ENCODE data around the gene ST6GALNAC4.

Gene ST6GALNAC4

DNA sequence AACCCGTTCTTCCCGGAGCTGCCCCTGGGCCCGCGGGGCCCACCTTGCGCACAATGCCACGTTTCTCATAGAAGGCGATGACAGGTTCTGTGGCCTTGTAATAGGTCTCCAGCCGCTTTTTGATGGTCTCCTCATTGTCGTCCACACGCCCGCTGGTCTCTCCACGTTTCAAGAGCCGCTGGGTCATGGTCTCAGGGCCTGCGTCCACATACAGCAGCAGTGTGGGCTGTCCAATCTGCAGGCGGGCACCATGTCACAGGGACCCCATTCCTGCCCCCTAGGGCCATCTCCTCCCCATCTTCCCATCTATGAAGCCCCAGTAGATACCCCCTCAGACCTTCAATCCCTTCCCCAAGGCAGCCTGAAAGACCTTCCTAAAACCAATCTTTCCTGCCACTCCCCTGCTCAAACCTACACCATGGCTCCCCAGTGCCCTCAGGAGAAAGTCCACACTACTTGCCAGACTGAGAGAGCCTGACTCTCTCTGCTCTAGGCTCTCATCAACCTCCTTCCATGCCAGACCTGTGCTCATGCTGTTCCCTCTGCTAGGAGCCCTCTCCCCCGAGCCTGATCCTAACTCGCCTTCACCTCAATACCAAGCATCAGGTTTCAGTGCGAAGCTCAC lies 48.5 kb downstream of the ST6GALNAC4 start:
- no peak for DNase-seq

DNA sequence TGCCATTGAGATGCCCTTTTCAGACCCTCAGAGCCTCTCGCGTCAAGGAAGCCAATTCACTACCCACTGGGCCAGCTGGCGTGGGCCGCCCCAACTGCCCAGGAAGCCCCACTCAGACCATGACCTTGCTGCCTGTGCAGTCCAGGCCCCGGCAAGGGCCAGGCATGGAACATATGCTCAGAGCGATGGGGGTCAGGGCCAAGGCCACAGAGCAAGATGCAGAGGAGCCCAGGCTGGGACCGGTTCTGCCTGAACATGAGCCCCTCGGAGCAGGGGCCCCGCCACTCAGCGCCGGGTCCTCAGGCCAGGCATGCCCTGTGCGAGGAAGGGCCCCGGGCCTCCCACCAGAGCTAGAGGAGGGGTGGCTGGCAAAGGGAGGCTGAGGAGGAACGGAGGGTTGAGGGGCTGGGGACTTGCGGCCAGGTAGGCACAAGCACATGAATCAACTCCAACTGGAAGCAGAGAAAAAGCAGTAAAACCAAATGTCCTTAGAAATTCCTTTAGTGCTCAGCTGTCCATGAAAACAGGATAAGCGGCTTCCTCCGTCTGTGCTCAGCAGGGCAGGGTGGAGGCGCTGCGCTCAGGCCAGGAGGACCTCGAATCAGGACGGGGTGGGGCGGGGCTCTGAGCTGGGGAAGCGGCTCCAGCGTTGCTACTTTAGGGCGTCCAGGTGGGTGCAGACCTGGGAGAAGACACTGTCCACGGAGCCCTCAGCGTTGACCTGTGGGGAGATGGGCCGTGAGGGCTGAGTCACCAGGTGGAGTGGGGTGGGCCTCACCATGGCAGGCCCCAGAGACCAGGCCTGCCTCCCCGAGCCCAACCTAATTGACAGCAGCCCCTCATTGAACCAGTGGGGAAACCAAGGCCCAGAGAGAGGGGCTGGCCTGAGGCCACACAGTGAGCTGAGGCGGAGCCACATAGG lies 49.2 kb downstream of the ST6GALNAC4 start:
- no peak for DNase-seq

DNA sequence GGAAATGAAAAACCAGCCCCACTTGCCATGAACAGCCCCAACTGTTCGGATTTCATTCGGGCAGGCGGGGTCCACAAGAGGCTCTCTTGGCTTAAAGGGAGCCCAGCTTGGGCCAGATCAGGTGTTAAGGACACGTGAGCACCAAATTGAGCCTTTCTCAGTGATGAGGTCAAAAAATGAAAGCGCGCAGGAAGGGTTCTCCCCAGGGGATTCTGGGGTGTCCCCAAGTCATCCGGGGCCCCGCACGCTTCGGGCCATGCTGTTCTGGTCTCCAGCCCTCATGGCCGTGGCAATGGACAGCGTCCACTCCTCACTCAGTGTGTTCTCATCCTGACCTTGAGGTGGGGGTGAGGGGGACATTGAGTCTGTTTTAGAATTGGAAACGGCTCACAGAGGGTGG lies 50.3 kb downstream of the ST6GALNAC4 start:
- no peak for DNase-seq

DNA sequence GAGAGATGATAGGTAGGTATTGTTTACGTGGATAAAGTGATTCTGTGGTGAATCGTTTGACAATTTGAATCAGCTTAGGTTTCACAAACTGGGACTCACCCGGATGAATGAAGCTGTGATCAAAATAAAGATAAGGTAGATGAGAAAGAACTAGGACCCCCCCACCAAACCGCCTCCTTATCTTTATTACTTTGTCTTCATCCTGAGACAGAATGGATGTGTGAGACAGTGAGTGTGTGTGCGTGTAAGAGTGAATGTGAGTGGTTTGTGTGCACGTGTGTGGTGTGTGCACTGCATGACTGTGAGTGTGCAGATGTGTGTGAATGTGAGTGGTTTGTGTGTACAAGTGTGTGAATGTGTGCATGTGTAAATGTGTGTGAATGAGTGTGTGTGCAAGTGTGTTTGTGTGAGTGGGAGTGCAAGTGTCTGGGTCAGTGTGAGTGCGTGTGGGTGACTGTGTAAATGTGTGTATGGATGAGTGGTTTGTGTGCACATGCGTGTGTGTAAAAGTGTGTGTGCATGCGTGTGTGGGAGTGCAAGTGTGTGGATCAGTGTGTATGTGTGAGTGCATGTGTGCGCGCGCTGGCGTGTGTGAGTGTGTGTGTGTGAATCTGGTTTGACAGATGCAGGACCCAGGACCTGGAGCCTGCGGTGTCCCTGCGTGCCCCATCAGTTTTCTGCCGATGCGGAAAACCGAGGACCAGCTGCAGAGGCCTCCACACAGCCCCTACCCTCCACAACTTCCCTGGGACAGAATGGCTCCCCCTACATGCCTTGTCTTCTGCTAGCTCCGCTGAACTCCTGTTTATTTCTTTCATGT lies 51.0 kb downstream of the ST6GALNAC4 start:
- DNase-seq = no peak

DNA sequence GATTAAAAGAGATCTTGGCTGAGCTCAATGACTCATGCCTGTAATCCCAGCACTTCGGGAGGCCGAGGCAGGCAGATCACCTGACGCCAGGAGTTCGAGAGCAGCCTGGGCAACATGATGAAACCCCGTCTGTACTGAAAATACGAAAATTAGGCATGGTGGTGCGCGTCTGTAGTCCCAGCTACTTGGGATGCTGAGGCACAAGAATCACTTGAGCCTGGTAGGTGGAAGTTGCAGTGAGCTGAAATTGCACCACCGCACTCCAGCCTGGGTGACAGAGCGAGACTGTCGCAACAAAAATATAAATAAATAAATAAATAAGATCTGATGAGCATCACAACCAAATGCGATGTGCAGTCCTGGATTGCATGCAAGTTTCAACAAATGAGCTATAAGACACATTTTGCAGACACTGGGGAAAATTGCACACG lies 53.6 kb downstream of the ST6GALNAC4 start:
- no peak for DNase-seq

DNA sequence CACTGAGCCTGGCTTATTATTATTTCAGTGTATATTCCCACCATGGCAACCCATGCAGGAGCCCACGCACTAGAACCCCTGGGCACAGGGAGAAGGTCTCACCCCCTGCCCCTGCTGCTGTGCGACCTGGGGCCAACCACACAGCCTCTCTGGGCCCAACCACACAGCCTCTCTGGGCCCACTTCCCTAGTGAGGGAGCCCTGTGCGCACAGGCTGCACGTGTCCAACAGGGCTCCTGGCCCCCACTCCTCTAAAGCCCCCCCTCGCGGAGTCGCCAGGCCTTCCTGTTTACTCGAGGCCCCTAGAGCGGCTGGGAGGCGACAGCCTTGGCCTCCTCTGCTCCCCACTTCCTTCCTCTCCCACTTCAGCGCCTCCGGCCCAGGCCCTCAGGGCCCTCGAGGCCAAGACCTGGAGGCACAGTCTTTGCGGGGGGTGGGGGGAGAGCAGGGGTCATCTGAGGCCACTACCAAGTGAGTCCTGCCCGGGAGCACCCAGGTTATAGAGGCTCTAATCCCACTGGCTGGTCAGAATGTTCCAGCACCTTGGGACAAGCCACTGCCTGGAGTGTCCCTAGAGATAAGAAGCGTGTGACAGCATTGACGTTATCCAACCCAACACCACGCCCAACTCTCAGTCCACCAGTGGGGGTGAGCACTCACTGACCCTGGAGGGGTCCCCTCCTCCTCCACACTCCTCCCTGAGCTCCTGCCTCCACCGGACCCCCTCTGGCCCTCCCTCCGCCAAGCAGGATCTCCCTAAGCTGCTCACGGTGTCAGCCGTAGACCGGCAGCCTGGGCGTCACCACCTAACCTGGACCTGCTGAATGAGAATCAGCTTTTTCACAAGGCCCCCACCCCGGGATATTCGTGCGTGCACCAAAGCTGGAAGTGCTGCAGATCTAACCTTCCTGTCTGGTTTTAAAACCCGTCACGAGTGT lies 54.5 kb downstream of the ST6GALNAC4 start:
- peak; percentile 43 for DNase-seq

DNA sequence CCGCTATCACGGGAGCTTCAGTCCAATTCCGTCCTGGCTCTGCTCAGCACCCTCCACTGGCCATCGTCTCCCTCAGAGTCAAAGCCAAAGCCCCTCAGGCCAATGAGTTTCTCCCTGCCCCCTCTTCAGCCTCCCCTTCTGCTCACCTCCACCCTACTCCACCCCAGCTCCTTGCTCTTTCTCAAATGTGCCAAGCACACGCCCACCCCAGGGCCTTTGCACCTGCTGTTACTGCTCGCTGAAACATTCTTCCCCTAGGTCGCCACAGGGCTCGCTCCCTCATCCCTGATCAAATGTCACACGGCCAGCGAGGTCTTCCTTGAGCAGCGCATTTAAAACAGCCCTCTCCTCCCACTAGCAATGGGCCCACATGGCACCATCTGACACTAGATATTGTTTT lies 56.1 kb downstream of the ST6GALNAC4 start:
- no peak for DNase-seq

DNA sequence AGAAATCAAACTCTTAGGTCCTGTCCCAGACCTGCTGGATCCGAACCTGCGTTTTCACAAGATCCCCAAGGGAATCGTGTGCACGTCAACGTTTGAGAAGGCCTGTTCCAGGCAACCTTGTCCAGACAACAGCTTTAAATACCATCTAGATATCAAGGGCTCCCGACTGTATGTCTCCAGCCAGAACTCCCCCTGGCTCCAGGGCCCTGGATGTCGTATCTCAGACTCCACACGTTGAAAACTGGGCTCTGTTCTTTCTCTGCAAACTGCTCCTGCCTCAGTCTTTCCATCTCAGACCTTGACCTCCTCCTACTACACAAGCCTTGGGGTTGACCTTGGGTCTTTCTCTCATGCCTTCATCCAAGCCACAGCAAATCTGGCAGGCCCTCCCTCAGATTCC lies 56.6 kb downstream of the ST6GALNAC4 start:
- no peak for DNase-seq

DNA sequence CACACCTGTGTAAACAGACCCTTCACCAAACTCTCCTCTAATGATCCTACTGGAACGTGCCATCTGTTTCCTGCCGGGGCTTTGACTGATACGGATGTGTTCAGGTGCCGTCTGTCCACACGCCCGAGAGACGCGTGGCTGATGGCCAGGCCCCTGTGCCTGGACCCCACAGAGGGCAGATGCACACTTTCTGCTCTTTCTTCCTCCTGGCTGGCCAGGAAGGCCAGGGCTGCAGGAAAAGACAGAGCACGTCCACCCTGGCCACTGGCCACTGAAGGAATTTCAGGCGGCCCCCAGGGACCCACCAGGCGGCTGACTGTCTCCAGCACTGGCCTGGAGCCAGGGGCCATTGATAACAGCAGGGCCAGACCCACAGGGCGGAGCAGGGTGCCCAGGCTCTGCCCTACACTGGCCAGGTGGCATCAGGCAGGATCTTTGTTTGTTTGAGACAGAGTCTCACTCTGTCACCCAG lies 58.8 kb downstream of the ST6GALNAC4 start:
- DNase-seq = no peak
